ENCODE data around the gene IL27RA.

IL27RA gene

GRCh38 chr19:14051980-14052379 lies 20.4 kb downstream of the IL27RA start:
- no peak for TF ChIP-seq CTCF (IDR thresholded peaks at IDR 0.05)

GRCh38 chr19:14052470-14052869 lies 20.9 kb downstream of the IL27RA start:
- TF ChIP-seq CTCF (IDR thresholded peaks at IDR 0.05), result no peak

- no peak for TF ChIP-seq CTCF (IDR thresholded peaks at IDR 0.05)
These were observed 21.5 kb downstream of the IL27RA start for GRCh38 chr19:14053032-14053431.

GRCh38 chr19:14053500-14053899 lies 21.9 kb downstream of the IL27RA start:
- TF ChIP-seq CTCF (IDR thresholded peaks at IDR 0.05), result no peak

- no peak for TF ChIP-seq CTCF (IDR thresholded peaks at IDR 0.05)
These were observed 22.5 kb downstream of the IL27RA start for GRCh38 chr19:14054099-14054498.

GRCh38 chr19:14054721-14055120 lies 23.2 kb downstream of the IL27RA start:
- no peak for TF ChIP-seq CTCF (IDR thresholded peaks at IDR 0.05)

GRCh38 chr19:14055396-14055795 lies 23.8 kb downstream of the IL27RA start:
- no peak for TF ChIP-seq CTCF (IDR thresholded peaks at IDR 0.05)

- no peak for TF ChIP-seq CTCF (IDR thresholded peaks at IDR 0.05)
These were observed 24.6 kb downstream of the IL27RA start for GRCh38 chr19:14056069-14056666.
